ENCODE results near the gene OLFM1. TPM values are rescaled to one million over a fixed set of nuclear protein-coding genes. Genes with fewer than 3 reads are reported as not detected.

The OLFM1 gene
- total RNA-seq, 1 experiment from 2014 or later = 3.5 TPM

DNA sequence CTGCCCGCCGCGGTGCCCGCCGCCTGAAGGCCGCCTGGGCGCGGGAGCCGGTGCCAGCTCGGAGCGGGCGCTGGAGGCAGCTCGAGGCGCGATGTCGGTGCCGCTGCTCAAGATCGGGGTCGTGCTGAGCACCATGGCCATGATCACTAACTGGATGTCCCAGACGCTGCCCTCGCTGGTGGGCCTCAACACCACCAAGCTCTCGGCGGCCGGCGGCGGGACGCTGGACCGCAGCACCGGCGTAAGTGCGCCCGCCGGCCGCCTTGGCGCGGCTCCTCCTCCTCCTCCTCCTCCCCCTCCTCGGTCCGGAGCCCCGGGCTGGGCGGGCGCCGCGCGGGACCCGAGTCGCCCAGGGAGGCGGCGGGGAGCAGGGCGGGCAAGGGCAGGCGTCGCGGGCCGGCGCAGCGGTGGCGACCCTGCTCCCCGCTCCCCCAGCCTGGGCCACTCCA lies 455 bp downstream of the OLFM1 start:
- Histone ChIP-seq H3K9me3 (ENCODE audit: control insufficient read depth in 1 of 2, insufficient read depth in 1 of 2, low read depth in 1 of 2, low read length in 2 of 2) (no peaks in the 10 kb centered on the region), H3K27me3 (ENCODE audit: insufficient read depth, low read length) (peaks cover 8% of the 10 kb centered on the region; the same call in 1 of the 2 replicates), H3K27ac (ENCODE audit: low read depth, low read length) (no peak overlapping the region), H3K4me2 (ENCODE audit: low read length) (no peak overlapping the region), H3K4me3 (replicated peaks in 1 of 2; ENCODE audit: low read depth in 1 of 2, low read length in 2 of 2) (no peak overlapping the region), H3K9ac (ENCODE audit: low read length) (no peak overlapping the region), H3K79me2 (ENCODE audit: insufficient read depth, low read length) (no peaks in the 10 kb centered on the region), H2AFZ (ENCODE audit: low read depth, low read length, poor library complexity, severe bottlenecking) (no peak overlapping the region), H3K4me1 (ENCODE audit: control insufficient read depth in 1 of 2, insufficient read depth in 2 of 2, low read length in 2 of 2) (peaks cover 4 to 5% of the 10 kb centered on the region in 2 experiments; a peak in 2 of 4 replicates), H4K20me1 (ENCODE audit: insufficient read depth) (no peaks in the 10 kb centered on the region), H3K9me2 (ENCODE audit: insufficient read depth) (no peaks in the 10 kb centered on the region), H3K36me3 (ENCODE audit: control insufficient read depth in 1 of 2, insufficient read depth in 2 of 2, low read length in 2 of 2) (no peaks in the 10 kb centered on the region)
- no peak for DNase-seq (ENCODE audit: low read depth, low spot score)
- POLR2A ChIA-PET = no interaction called here
- RAD21 ChIA-PET (ENCODE audit: low non-redundant PET in 1 of 2, low total read pairs in 2 of 2, uncharacterized antibody in 2 of 2, unreplicated experiment in 2 of 2) = no interaction called here
- CTCF ChIA-PET = interaction anchor here (2.7 kb wide), 1 partner anchor 325 kb away, joined by 16 read pairs; no protein-coding TSS in a partner anchor
- BruUV-seq (replicated peaks) = no TSS peak
- no peak for ATAC-seq
- intact Hi-C loops (cut with micrococcal nuclease) = loop anchor here (1.0 to 10.0 kb wide), 5 partner anchors 78 to 877 kb away; partner anchors contain the start of gene UBAC1
- no peak for TF ChIP-seq JUND (IDR thresholded peaks at IDR 0.05)
- no peak for TF ChIP-seq ELF1 (IDR thresholded peaks at IDR 0.05; ENCODE audit: borderline replicate concordance, low read depth)
- no peak for TF ChIP-seq POLR2AphosphoS5 (IDR thresholded peaks at IDR 0.05; ENCODE audit: low read depth, low read length)
- no peak for TF ChIP-seq SP1 (IDR thresholded peaks at IDR 0.05; ENCODE audit: low read depth)
- no peak for TF ChIP-seq CEBPB (IDR thresholded peaks at IDR 0.05; ENCODE audit: low read depth)

DNA sequence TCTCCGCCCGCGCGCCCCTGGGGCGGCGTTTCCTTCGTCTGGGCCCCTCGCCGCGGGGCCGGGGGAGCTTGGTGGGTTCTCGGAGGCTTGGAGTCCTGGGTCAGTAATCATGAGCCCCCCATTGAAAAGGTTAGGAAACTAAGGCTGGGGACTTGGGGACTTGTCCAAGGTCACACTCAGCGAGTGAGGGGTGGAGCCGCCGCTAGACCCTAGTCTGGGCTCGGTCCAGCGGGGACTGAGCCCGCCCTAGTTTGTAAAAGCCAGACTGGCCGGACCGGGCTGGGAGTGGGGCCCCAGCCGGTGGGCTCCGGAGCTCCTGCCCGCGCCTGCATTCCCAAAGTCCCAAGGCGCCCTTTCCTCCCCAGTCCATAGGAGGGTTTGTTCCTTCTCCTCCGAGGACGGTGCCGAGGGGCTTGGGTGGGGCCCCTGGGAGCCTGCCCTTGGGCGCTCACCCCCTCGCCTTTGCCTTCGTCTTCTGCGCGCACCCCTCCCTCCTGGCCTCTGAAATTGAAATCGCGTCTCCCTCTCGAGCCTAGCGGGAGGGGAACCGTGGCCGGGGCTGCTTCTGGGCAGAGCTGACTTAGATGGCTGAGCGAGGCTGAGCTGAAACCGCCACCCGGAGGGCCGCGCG lies 995 bp downstream of the OLFM1 start:
- ATAC-seq (no peak), DNase-seq (ENCODE audit: low read depth, low spot score) (no peak)
- POLR2A ChIA-PET = no interaction called here
- Histone ChIP-seq H3K79me2 (ENCODE audit: insufficient read depth, low read length) (no peaks in the 10 kb centered on the region), H3K27me3 (ENCODE audit: insufficient read depth, low read length) (peaks cover 4% of the 10 kb centered on the region; the same call in 1 of the 2 replicates), H3K27ac (ENCODE audit: low read depth, low read length) (no peak overlapping the region), H3K36me3 (ENCODE audit: control insufficient read depth in 1 of 2, insufficient read depth in 2 of 2, low read length in 2 of 2) (no peaks in the 10 kb centered on the region), H3K9ac (ENCODE audit: low read length) (no peak overlapping the region), H4K20me1 (ENCODE audit: insufficient read depth) (no peaks in the 10 kb centered on the region), H3K4me1 (ENCODE audit: control insufficient read depth in 1 of 2, insufficient read depth in 2 of 2, low read length in 2 of 2) (peaks cover 4 to 5% of the 10 kb centered on the region in 2 experiments; a peak in 2 of 4 replicates), H3K9me2 (ENCODE audit: insufficient read depth) (no peaks in the 10 kb centered on the region), H3K4me2 (ENCODE audit: low read length) (no peak overlapping the region), H2AFZ (ENCODE audit: low read depth, low read length, poor library complexity, severe bottlenecking) (no peak overlapping the region), H3K9me3 (ENCODE audit: control insufficient read depth in 1 of 2, insufficient read depth in 1 of 2, low read depth in 1 of 2, low read length in 2 of 2) (no peaks in the 10 kb centered on the region), H3K4me3 (replicated peaks in 1 of 2; ENCODE audit: low read depth in 1 of 2, low read length in 2 of 2) (no peak overlapping the region)
- intact Hi-C loops (cut with micrococcal nuclease) = loop anchor here (10.0 kb wide), 2 partner anchors 166 to 876 kb away; partner anchors contain the start of gene UBAC1
- RAD21 ChIA-PET (ENCODE audit: low non-redundant PET in 1 of 2, low total read pairs in 2 of 2, uncharacterized antibody in 2 of 2, unreplicated experiment in 2 of 2) = no interaction called here
- CTCF ChIA-PET = interaction anchor here (2.7 kb wide), 1 partner anchor 324 kb away, joined by 16 read pairs; no protein-coding TSS in a partner anchor
- no TSS peak for BruUV-seq (replicated peaks)
- TF ChIP-seq, protein P1, sequence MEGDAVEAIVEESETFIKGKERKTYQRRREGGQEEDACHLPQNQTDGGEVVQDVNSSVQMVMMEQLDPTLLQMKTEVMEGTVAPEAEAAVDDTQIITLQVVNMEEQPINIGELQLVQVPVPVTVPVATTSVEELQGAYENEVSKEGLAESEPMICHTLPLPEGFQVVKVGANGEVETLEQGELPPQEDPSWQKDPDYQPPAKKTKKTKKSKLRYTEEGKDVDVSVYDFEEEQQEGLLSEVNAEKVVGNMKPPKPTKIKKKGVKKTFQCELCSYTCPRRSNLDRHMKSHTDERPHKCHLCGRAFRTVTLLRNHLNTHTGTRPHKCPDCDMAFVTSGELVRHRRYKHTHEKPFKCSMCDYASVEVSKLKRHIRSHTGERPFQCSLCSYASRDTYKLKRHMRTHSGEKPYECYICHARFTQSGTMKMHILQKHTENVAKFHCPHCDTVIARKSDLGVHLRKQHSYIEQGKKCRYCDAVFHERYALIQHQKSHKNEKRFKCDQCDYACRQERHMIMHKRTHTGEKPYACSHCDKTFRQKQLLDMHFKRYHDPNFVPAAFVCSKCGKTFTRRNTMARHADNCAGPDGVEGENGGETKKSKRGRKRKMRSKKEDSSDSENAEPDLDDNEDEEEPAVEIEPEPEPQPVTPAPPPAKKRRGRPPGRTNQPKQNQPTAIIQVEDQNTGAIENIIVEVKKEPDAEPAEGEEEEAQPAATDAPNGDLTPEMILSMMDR (IDR thresholded peaks at IDR 0.05 in 2 of 3, conservative IDR thresholded peaks at IDR 0.05 in 1 of 3; ENCODE audit: borderline replicate concordance in 1 of 3, insufficient read depth in 1 of 3, low read depth in 2 of 3, low read length in 2 of 3) = no peak
- TF ChIP-seq, protein P2, sequence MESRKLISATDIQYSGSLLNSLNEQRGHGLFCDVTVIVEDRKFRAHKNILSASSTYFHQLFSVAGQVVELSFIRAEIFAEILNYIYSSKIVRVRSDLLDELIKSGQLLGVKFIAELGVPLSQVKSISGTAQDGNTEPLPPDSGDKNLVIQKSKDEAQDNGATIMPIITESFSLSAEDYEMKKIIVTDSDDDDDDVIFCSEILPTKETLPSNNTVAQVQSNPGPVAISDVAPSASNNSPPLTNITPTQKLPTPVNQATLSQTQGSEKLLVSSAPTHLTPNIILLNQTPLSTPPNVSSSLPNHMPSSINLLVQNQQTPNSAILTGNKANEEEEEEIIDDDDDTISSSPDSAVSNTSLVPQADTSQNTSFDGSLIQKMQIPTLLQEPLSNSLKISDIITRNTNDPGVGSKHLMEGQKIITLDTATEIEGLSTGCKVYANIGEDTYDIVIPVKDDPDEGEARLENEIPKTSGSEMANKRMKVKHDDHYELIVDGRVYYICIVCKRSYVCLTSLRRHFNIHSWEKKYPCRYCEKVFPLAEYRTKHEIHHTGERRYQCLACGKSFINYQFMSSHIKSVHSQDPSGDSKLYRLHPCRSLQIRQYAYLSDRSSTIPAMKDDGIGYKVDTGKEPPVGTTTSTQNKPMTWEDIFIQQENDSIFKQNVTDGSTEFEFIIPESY (IDR thresholded peaks at IDR 0.05; ENCODE audit: extremely low read depth, insufficient replicate concordance, low read length) = no peak
- no peak for TF ChIP-seq FOSL1 (IDR thresholded peaks at IDR 0.05; ENCODE audit: low read depth)
- no peak for TF ChIP-seq EGR1 (IDR thresholded peaks at IDR 0.05; ENCODE audit: low read depth)
- TF ChIP-seq, protein P3, sequence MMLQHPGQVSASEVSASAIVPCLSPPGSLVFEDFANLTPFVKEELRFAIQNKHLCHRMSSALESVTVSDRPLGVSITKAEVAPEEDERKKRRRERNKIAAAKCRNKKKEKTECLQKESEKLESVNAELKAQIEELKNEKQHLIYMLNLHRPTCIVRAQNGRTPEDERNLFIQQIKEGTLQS (IDR thresholded peaks at IDR 0.05) = no peak
- no peak for TF ChIP-seq ZNF274 (IDR thresholded peaks at IDR 0.05; ENCODE audit: low read depth, low read length)
- TF ChIP-seq POLR2AphosphoS5 (IDR thresholded peaks at IDR 0.05; ENCODE audit: low read depth, low read length) = no peak
- TF ChIP-seq SIN3A (IDR thresholded peaks at IDR 0.05; ENCODE audit: low read depth) = no peak
- TF ChIP-seq ZFX (IDR thresholded peaks at IDR 0.05) = no peak
- TF ChIP-seq POLR2A (IDR thresholded peaks at IDR 0.05; ENCODE audit: borderline replicate concordance, extremely low read depth, insufficient read depth, insufficient read length) = no peak
- no peak for TF ChIP-seq RAD21 (IDR thresholded peaks at IDR 0.05; ENCODE audit: low read depth)
